ENCODE data around the gene ZNF407.
A peak's percentile ranks its signal among the peaks of the same experiment; 100 is the strongest.

The ZNF407 gene

DNA sequence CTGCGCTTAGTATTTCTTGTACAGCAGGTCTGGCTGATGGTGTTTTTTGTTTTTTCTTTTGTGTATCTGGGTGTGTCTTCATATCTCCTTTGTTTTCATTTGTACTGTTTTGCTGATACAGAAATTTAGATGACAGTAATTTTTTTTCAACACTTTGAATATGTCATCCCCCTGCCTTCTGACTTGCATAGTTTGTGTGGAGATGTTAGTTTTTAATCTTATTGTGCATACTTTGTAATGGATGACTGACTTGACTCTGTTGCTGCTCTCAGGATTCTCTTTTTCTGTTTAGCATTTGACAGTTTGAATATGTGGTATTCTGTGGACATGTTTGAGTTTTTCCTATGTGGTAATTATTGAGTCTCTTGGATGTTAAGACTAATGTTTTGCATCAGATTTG lies 161.3 kb downstream of the ZNF407 start:
- no peak overlapping the region for H3K4me3 ChIP-seq (ENCODE audit: control insufficient read depth, low read depth, low read length)
- DNase-seq (ENCODE audit: low read depth): no peak
- TF ChIP-seq, protein P1, sequence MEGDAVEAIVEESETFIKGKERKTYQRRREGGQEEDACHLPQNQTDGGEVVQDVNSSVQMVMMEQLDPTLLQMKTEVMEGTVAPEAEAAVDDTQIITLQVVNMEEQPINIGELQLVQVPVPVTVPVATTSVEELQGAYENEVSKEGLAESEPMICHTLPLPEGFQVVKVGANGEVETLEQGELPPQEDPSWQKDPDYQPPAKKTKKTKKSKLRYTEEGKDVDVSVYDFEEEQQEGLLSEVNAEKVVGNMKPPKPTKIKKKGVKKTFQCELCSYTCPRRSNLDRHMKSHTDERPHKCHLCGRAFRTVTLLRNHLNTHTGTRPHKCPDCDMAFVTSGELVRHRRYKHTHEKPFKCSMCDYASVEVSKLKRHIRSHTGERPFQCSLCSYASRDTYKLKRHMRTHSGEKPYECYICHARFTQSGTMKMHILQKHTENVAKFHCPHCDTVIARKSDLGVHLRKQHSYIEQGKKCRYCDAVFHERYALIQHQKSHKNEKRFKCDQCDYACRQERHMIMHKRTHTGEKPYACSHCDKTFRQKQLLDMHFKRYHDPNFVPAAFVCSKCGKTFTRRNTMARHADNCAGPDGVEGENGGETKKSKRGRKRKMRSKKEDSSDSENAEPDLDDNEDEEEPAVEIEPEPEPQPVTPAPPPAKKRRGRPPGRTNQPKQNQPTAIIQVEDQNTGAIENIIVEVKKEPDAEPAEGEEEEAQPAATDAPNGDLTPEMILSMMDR (conservative IDR thresholded peaks at IDR 0.05; ENCODE audit: control insufficient read depth, insufficient read depth, low read depth, low read length): no peak

DNA sequence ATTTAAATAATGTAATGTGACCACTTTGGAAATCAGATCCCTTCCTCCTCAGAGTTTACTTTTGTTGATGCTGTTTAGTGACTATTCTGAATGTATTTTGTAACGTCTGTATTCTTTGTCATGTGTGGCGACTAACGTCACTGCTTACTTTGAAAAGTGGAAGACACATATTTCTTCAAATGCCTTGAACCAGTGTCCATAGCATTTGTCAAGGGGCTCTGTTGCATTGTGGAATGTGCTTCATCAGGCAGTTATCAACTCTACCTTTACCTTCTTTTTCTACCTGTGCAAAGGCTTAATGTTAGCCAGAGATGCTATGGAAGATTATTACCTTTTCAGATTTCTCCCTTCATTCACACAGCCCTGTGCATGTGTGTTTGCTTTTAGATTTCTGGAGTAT lies 162.4 kb downstream of the ZNF407 start:
- TF ChIP-seq, protein P1 (conservative IDR thresholded peaks at IDR 0.05; ENCODE audit: control insufficient read depth, insufficient read depth, low read depth, low read length): no peak
- H3K4me3 ChIP-seq (ENCODE audit: control insufficient read depth, low read depth, low read length): no peak overlapping the region
- no peak for DNase-seq (ENCODE audit: low read depth)

DNA sequence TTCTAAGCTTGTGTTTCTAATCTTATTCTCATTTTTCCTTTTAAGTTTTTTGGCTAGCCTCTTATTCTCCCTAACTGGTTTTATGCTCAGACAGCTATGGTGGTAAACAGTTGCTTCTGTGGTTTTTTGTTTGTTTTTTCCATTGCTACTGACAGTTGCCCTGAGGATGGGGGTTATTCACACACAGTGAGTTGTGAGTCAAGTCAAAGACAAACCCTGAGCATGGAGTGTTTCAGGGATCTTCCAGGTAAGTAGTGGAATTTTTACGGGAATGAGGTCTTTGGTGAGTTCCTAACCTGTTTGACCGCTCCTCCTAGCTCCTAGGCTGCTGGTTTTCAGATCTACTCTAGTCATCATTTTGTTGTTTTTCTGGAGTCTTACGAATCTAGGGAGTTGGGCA lies 162.8 kb downstream of the ZNF407 start:
- no peak overlapping the region for H3K4me3 ChIP-seq (ENCODE audit: control insufficient read depth, low read depth, low read length)
- TF ChIP-seq, protein P1 (conservative IDR thresholded peaks at IDR 0.05; ENCODE audit: control insufficient read depth, insufficient read depth, low read depth, low read length): no peak

DNA sequence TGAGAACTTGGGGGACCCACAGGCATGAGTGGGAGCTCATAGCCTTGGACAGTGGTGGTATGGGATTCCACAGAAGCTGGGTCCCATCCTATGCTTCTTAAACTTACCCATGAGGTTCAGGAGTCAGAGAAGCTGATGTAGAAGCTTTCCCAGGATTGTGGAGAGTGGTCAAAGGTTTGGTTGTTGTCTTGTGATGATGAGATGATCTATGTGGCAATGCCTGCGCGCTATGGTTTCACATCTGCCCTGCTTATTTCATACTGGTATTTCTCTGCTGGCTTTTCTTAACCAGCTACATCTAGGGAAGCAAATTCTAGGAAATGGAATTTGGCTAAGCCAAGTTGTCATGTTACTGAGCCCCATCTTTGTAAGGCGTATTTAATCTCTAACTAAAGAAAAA lies 168.6 kb downstream of the ZNF407 start:
- H3K4me3 ChIP-seq (ENCODE audit: control insufficient read depth, low read depth, low read length): no peak overlapping the region
- no peak for DNase-seq (ENCODE audit: low read depth)
- TF ChIP-seq, protein P1 (conservative IDR thresholded peaks at IDR 0.05; ENCODE audit: control insufficient read depth, insufficient read depth, low read depth, low read length): no peak

More for the DNA sequence above, 162.8 kb downstream of the ZNF407 start:
- no peak for DNase-seq (ENCODE audit: low read depth)

DNA sequence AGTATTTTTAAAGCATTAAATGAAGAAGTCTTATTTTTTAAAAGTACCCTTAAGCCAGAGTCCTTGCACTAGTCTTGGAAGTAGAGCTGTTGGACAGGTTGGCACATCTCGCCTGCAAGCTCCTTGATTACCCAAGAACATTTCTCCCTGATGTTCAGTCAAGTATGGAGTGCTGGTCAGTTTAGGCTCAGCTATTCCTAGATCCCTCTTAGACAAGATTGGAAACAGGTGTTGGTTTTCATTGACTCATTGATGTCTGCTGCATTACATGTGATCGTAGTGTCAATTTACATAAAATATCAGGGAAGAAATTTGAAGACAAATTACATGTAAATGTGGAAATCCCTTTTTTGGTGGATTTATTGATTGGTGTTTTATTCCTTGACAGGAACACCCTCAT lies 170.4 kb downstream of the ZNF407 start:
- TF ChIP-seq, protein P1 (conservative IDR thresholded peaks at IDR 0.05; ENCODE audit: control insufficient read depth, insufficient read depth, low read depth, low read length): no peak
- peak; percentile 59 for DNase-seq (ENCODE audit: low read depth)
- H3K4me3 ChIP-seq (ENCODE audit: control insufficient read depth, low read depth, low read length): no peak overlapping the region

DNA sequence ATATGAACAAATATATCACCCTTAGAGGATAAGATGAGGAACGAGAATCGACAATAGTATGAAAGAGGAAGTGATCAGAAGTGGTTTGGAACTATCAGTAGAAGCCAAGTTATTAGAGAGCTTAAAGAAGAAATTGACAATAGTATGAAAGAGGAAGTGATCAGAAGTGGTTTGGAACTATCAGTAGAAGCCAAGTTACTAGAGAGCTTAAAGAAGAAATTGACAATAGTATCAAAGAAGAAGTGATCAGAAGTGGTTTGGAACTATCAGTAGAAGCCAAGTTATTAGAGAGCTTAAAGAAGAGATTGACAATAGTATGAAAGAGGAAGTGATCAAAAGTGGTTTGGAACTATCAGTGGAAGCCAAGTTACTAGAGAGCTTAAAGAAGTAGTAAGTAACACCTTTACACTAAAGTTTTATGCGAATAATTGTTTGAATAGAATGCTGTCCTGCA lies 175.5 kb downstream of the ZNF407 start:
- no peak overlapping the region for H3K4me3 ChIP-seq (ENCODE audit: control insufficient read depth, low read depth, low read length)
- TF ChIP-seq, protein P1 (conservative IDR thresholded peaks at IDR 0.05; ENCODE audit: control insufficient read depth, insufficient read depth, low read depth, low read length): no peak
- DNase-seq (ENCODE audit: low read depth): no peak

DNA sequence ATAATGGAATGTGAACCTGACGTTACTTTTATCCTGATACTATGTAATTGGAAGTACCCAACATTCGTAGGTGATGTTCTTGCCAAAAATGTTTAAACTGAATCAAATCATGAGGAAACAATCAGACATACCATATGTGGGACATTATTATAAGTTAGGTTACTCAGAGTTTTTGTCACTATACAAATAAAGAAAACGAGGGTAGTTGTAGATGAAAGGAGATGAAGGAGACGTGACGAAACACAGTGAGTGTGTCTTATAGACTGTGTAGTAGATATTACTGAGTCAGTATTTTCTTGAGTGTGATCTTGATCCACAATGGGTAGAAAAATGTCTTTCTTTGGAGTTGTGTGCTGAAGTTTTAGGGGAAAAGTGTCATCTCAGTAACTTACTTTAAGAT lies 176.8 kb downstream of the ZNF407 start:
- DNase-seq (ENCODE audit: low read depth): peak; percentile 39
- TF ChIP-seq, protein P1 (conservative IDR thresholded peaks at IDR 0.05; ENCODE audit: control insufficient read depth, insufficient read depth, low read depth, low read length): no peak
- no peak overlapping the region for H3K4me3 ChIP-seq (ENCODE audit: control insufficient read depth, low read depth, low read length)

Measured in fibroblast of mammary gland (primary cell).